NCI-H748 (cell line): Measurements from ENCODE around the gene TLX1.

Experiments
- DNase-seq: peaks from one replicate; lab custom pipeline; 2025; ENCODE audit not compliant: unreplicated experiment; lab: John Stamatoyannopoulos, UW

Gene TLX1

DNA sequence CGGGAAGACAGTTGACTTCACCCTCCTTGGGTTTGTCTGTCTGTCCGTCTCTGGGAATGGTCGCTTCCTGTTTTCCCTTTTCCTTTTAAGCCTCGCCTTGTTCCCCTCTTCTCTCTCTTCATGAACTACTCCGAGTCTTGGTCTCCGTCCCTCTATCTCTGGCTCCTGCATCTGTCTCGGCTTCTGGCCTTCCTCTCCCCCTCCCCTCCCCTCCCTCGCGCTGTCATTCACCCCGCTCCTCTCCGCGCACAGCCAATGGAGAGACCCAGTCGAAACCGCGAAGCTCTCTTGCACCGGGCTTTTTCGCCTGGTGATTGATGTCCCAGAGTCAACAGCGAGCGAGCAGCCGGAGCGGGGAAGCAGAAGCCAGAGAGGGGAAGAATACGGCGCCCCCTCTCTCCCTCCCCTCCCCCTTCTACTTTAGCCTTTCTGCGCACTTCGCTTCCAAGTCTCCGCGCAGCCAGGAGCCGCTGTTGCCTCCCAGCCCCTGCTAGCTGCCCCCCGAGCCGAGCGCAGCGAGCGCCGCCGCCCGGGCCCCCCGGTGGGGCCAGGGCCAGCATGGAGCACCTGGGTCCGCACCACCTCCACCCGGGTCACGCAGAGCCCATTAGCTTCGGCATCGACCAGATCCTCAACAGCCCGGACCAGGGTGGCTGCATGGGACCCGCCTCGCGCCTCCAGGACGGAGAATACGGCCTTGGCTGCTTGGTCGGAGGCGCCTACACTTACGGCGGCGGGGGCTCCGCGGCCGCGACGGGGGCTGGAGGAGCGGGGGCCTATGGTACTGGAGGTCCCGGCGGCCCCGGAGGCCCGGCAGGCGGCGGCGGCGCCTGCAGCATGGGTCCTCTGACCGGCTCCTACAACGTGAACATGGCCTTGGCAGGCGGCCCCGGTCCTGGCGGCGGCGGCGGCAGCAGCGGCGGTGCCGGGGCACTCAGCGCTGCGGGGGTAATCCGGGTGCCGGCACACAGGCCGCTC lies at the start of gene TLX1:
TSS of gene TLX1 (plus strand) at position 317 of the 978 bp plus-strand sequence. CDS start at position 559, 242 bp downstream.
- DNase-seq: peak; percentile 65

DNA sequence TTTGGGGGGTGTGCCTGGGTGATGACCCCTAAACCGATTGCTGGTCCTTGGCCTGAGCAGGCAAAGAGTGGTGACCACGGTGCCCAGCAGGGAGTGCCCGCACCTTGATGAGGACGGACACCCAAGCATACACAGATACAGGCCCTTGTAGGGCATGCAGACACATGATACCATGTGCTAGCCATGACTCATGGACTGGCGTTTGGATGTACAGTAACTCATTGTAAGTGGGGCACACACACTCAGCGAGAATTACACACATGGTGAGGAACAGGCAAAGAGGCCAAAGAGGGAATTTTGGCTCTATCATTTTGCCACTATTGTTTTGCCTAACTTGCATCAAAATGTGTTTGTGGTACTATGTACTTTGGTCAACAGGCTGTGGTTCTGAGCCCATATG lies 45.3 kb upstream of the TLX1 start:
- no peak for DNase-seq

DNA sequence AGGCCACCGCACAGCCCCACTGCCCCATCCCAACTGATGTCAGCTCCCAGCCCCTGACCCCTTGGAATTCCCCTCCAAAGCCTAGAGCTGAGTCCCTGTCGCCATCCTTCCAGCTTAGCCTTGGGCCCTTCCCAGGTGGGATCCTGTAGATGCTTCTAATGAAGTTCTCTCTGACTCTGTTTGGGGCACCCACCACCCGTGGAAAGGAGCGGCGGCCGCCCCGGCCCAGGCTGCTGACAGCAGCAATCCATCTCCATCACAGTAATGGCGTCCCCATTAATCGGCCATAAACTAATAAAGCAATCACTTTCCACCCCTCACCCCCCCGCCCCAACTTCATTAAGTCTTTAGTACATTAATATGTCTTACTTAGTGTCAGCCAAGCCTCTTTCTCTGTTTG lies 43.7 kb upstream of the TLX1 start:
- DNase-seq: no peak

DNA sequence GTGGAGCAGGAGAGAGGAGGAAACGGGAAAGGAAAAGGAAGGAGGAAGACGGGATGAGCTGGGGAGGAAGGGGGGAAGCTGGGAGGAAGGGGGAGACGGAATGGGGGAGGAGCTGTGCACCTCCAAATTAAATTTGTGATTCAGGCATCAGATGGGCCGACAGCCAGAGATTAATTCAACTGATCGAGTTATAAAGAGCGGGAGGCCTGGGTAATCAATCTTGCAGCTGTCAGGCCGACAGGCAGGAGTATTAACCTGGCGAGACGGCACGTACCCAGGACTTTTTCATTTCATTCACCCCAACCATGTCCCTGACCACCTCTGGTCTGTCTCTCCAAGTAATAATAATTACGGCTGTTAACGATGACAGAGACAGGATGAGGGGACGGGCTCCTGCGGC lies 43.1 kb upstream of the TLX1 start:
- DNase-seq: no peak

DNA sequence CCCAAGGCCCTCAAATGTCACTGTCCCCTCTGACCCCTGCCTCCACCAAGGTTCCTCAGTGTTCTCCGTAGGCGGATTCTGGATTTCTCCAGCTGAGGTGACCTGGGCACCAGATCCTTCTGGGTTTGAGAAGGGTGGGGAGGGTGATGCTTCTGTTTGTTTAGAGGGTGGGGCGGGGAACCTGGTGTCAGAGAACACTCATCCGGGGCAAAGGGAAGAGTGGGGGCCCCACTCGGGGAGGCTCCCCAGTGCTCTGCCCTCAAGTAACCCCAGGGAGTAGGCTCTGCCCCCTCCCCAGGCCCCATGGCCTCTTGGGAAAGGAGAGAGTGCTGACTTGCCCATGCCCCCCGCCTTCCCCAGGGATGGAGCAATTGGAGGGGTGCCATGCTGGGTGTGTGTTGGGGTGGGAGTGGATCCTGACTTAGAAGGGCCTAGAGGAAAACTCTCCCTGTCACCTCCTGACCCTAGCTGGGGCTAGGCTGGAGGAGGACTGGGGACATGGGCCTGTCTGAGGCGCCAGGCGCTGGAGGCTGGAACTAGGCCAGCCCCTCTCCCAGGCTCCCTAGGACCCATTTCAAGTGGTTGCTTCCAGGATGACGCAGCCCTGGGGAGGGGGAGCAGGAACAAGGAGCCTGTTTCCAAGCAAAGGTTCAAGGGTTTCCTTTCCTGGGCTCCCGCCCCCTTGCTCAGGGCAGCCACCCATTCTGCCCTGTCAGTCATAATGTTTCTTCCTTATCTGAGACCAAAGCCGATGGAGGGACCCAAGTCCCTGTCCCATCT lies 41.4 kb upstream of the TLX1 start:
- DNase-seq: no peak

DNA sequence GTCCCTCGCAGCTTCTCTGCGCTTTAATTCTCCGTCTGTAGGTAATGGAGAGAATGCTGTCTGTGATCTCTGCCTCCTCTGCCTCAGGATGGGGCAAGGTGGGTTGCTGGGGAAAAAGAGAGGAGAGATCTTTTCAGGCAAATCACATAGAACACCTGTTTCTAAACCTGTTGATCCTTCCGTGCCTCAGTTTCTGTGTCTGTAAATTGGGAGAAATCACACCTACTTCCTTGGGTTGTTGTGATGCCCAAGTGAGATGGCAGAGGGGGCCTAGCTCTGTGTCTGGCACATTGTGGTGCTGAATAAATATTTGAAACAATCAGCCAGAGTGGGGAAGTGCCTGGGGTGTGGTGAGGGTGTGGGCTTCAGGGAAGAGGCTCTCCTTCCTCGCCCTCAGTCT lies 40.5 kb upstream of the TLX1 start:
- no peak for DNase-seq

DNA sequence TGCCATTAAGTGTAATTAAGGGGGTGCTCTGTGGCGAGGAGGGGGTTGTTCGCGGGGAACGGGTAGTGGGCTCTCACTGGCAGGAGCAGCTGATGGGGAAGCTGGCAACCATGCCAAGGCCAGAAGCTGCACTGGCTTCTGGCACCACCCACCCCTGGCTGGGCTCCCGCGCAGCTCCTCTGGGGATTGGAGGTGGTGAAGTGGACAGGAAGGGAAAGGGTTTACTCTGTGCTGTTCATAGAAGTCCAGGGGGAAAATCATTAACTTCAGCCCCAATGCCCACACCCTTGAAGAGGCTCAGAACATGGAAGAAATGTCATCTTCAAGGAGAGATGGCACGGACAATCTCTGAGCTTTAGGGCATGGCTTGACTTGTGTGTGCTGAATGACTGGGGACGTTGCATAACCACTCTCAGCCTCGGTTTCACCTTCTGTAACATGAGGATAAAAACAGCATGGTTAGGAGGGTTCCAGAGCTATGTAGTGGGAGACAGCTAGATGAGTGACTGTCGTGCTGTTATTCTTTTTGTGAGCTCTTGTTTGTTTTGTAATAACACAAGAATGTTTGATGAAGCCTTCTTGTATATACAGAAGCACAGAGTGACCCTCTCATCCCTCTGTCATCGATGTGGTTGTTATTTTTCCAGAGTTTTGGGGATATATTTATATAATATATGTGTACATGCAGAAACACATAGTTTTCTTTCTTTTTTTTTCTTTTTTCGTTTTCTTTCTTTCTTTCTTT lies 39.4 kb upstream of the TLX1 start:
- DNase-seq: no peak

DNA sequence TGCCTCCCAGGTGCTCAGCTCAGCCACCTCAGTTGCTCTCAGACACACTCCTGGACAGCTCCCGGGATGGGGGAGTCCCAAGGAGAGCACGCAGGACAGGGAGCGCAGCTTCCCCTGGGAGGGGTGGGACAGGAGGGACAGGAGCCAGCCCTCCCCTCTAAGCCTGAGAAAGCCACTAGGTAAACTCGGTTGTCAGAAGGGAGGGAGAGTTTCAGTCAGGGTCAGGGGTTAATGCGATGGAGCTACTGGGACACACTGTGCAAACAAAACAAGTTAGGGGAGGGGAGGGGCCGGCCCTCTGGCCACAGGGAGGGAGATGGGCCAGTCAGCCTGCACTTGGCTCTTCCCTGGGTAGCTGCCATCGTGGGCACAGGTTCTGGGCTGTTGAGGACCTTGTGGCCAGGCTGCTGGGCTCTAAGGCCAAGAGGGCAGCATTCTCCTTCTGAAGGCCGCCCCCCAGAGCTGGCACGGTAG lies 38.2 kb upstream of the TLX1 start:
- DNase-seq: no peak

DNA sequence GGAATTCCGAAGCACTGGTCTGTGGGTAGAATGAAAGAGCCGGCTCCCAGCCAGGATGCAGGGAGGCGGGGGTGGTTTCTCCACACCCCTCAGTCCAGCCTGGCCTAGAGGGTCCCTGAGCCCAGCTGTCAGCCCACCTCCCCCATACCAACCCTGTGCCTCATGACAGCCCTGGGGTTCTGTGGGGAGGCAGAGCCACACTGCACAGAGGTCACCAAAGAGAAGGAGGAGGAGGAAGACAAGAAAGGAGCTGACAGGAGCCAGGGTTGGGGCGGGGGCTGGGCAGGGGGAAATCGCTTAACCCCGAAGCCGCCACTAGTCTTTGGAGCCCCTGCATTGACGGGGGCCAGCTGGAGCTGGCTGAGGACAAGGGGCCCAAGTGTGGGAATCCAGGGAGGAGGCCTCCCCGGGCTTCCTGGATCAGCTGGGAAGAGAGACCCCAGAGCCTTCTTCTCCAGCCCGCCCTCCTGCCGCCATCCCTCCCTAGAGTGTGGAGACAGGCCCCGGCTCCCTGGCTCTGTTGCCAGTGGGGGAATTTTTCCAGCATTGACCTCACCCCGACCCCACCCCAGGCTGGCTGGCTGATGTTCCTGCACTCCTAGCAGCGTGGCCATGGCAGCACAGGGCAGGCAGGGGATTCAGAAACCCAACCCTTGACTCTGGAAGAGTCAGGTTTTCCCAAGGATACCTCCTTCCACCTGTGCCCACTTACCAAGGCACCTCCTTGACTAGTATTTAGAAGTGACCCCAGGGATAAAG lies 36.8 kb upstream of the TLX1 start:
- no peak for DNase-seq

DNA sequence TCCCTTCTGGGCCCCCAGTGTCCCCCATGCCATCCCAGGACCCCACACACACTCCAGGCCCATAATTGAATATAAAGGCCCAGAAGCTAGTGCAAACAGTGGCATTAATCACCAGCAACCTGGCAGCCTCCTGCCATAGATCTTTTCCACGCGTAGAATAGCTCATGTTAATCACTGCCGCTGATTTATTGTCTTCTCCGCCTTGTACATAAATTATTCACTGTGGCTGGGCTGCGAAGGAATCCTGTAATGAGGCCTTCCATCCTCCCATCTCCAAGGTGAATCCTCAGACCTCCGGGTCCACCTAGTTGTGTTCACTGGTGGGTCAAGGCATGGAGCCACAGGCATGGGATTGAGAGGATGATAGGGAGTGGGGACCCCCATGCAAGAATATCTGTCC lies 36.1 kb upstream of the TLX1 start:
- no peak for DNase-seq

DNA sequence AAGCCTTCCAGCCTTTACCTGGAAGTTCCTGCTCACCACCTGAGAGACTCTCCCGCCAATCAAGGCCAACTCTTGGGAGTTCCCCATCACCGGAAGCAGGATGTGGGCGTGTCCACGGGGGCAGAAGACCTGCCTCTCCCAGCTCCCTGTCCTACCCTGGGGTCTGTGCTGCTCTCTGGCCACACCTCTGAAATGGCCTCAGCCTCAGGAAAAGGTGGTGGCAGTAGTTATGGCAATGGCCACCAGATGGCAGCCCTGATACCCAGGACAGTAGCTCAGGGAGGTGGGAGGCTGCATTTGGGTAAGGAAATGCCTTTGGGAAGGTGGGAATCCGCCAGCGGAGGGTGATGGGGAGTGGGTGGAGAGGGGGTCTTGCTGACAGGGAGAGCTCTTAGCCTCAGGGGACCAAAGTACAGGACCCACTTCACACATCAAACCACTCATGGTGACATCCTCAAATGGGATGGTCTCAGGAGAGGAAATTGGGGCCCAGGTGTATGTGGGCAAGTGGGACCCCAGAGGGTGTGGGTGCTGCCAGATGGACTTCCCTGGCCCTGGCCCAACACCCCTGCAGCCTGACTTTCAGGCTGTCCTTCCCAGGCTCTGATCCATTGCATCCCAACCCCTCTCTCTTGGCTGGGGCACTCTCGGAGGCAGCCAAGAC lies 35.4 kb upstream of the TLX1 start:
- peak; percentile 82 for DNase-seq

DNA sequence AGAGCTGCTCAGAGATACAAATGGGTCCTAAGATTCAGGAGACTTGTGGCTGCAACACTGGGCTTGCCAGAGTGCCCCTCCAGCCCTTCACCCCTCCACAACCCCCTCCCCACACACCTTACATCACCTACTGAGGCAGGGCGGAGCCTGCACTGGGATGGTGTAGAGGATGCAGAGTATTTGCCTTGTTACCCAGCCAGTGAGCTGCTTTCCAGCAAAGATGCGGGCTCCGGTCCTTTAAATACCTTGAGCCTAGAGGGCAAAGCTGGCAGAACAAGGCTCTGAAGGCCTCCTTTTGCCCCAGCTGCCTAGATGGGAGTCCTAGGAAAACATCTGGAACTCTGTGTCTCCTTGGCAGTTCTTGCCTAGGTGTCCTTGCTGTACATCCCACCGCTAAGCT lies 34.7 kb upstream of the TLX1 start:
- DNase-seq: no peak

DNA sequence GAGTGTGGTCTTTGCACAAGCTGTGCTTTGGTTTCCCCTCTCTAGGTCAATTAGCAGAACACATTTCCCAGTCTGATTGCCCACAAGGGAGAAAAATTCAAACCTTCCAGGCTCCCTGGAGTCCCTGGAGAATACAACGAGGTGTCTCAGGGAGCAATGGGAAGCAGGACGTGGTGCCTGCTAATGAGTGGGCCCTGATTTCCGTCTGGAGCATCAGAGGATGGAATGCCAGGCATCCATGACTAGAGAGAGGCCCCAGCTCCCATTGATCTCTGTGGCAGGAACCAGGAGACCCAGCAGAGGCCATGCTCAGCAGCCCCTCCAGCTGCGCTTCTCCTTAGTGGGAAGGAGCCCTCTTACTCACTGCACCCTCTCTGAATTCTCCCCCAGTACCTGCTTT lies 33.2 kb upstream of the TLX1 start:
- DNase-seq: no peak

DNA sequence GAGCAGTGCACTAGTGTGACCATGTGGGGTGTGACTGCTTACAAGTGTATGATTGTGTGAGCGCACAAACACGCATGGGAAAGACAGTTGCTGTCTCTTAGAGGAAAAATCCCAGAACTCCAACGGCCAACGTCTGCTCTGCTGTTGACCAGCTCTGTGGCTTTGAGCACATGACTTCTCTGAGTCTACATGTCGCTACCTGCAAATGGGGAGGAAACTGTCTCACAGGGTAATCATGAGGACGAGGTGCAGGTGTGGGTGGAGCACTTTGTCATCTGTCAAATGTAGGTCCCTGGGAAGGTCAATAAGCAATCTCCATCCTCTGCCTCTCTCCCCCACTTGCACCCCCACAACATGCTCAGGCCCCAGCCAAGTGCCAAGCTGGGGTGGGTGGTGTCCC lies 31.2 kb upstream of the TLX1 start:
- no peak for DNase-seq

DNA sequence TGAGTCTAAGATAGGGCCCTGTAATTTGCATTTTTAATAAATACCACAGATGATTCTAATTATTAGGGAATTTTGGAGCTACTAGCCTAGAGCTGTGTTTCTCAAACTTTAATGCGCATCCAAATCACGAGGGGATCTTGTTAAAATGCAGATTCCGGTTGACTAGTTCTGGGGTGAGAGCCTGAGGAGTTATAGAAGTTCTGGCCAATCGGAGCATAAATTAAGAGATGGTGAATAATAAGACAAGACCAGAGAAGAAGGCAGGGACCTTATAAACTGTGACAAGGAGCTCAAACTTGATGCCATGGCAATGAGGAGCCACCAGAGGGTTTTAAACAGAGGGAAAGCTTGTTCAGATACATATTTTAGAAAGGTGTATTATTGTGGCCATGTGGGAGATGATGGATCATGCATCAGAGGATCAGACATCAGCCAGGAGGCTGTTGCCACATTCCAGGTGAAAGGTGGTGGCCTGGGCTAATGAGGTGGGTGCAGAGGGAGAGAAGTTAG lies 29.7 kb upstream of the TLX1 start:
- no peak for DNase-seq

DNA sequence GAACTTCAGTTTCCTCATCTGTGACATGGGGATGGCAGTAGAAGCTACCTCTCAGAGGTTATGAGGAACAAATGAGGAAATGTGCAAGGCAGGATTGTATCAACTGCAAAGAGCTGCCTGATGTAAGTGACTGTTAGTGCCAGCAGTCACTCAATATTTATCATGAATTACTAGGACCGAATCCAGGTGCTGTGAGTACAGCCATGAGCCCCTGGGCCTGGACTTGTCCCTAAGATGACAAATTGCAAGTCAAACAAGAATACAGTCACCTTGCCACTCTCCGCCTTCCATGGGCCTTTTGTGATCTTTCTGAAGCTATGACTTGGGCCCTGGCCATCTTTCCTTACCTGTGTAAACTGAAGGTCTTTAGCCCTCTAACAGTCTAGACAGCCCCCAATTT lies 27.7 kb upstream of the TLX1 start:
- DNase-seq: no peak

DNA sequence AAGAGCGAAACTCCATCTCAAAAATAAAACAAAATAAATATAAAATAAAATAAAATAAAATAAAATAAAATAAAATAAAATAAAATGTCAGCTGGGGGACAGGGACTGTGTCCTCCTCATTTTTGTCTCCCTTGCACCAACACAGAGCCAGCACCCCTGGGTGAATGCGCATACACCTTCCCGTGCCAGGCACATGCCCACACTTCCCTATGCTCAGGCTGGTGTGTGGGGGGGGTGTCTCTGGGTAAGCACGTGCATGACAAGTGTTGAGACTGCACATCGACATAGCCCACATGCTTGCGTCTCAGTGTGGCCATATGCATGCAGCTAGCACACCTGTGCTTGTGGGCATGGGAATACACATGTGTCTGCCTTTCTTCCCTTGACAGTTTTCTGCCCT lies 24.7 kb upstream of the TLX1 start:
- no peak for DNase-seq

DNA sequence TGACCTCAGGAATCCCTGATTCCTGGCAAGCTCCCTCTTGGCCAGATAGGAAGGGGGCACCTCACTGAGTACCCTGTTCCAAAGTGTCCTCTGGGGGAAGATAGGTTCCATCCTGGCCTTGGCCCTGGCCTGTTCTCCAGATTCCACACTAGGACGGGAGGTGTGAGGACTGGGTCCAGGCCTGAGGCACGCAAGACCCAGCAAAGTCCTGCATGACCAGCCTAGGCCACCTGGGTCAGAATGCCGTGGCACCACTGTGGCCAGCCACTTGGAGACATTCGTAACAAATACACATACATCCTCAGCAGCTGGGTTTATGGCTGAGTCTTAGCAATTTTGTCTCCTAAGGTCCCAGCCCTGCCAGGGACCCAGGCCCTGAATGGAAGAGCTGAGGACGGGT lies 23.3 kb upstream of the TLX1 start:
- DNase-seq: no peak

DNA sequence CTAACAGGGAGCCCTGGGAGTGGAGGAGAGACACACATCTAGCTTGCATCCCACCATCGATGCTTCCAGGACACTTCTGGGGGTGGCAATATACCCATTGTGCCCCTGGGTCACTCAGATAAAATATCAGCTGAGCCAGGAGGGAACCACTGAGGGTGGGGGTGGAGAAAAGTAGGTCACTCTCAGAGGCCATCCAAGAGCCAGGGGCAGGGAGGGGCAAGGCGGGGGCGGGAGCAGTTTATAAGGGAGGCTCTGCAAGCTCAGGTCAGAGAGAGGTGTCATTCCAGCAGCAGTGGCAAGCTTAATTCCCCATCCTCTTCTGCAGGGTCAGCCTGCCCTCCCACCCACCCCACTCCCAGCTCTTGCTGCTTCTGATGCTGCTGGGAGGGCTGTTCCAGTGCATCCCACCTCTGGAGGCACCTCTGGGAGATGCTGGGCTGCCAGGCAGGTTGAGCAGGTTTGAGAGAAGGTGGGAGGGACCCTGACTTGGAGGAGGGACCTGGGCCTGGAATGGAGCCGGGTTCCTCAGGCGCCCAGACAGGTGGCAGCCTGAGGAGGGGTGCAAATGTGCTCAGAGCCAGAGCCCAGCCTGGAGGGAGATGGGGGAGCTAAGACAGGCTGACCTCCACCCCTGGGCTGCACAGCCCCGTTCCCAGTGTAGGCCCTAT lies 20.1 kb upstream of the TLX1 start:
- peak; percentile 22 for DNase-seq
